LNCaP clone FGC (cell line): ENCODE measurements around the gene MMP28.

Experiments used
- DNase-seq: peaks from one replicate; pipeline ENCODE4 v3.0.0-alpha.2; 2011; ENCODE audit warnings: low read depth
- H3K4me3 ChIP-seq: 2 replicates; pipeline ENCODE4 v1.5.1; 2011; ENCODE audit warnings: mild to moderate bottlenecking, low read depth, low read length, control low read depth
- TF ChIP-seq, protein P1 (sequence below): IDR thresholded peaks from 2 replicates; pipeline ENCODE4 v1.5.1; 2012; ENCODE audit warnings: mild to moderate bottlenecking; ENCODE audit not compliant: control insufficient read depth, insufficient read depth; ENCODE audit errors: extremely low read depth

Gene MMP28

DNA sequence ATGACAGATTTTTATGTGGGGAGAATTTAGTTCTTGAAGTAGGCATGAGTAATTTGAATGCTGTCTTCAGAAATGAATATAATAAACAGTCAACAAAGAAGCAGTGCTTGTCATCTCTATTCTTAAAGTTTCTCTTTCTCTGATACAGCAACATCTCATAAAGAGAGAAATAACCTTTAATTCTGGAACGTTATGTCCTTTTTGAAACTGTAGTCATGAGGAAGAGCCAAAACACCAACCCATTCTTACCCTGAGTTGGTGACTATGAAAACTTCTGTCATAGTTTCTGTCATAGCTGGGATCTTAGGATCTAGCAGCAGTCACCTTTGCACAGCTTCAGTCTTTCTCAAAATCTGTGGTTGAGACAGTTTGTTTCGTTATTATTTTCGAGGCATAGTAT, 79.3 kb downstream of the MMP28 start:
- TF ChIP-seq, protein P1, sequence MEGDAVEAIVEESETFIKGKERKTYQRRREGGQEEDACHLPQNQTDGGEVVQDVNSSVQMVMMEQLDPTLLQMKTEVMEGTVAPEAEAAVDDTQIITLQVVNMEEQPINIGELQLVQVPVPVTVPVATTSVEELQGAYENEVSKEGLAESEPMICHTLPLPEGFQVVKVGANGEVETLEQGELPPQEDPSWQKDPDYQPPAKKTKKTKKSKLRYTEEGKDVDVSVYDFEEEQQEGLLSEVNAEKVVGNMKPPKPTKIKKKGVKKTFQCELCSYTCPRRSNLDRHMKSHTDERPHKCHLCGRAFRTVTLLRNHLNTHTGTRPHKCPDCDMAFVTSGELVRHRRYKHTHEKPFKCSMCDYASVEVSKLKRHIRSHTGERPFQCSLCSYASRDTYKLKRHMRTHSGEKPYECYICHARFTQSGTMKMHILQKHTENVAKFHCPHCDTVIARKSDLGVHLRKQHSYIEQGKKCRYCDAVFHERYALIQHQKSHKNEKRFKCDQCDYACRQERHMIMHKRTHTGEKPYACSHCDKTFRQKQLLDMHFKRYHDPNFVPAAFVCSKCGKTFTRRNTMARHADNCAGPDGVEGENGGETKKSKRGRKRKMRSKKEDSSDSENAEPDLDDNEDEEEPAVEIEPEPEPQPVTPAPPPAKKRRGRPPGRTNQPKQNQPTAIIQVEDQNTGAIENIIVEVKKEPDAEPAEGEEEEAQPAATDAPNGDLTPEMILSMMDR, result no peak
- H3K4me3 ChIP-seq, result no peak overlapping the region
- no peak for DNase-seq
